GM23248 (cell line): ENCODE data around the gene LPIN1. TPM values are rescaled to one million over a fixed set of nuclear protein-coding genes. Genes with fewer than 3 reads are reported as not detected.

Experiments used
- DNase-seq: peaks from one replicate; pipeline ENCODE4 v3.0.0-alpha.2; 2015
- H2AFZ ChIP-seq: fragments of 200-600 bp; sonication (generic); 2 replicates; pipeline ENCODE4 v1.6.1; 2016; ENCODE audit warnings: antibody characterized with exemption
- H3F3A ChIP-seq: fragments of 200-600 bp; sonication (generic); 2 replicates; pipeline ENCODE4 v1.6.1; 2016; ENCODE audit warnings: mild to moderate bottlenecking, antibody characterized with exemption, mixed run types; ENCODE audit not compliant: insufficient read depth
- H3K27ac ChIP-seq: fragments of 200-600 bp; sonication (generic); 2 replicates; pipeline ENCODE4 v1.5.1; 2016; ENCODE audit warnings: mild to moderate bottlenecking
- H3K27me3 ChIP-seq: fragments of 200-600 bp; sonication (generic); replicated peaks from 2 replicates; pipeline ENCODE4 v1.6.1; 2016; ENCODE audit warnings: mild to moderate bottlenecking; ENCODE audit not compliant: insufficient read depth
- H3K36me3 ChIP-seq: fragments of 200-600 bp; sonication (generic); 2 replicates; pipeline ENCODE4 v1.6.1; 2016; ENCODE audit warnings: low read depth, mild to moderate bottlenecking
- H3K4me1 ChIP-seq: fragments of 200-600 bp; sonication (generic); 2 replicates; pipeline ENCODE4 v1.6.1; 2016; ENCODE audit warnings: mild to moderate bottlenecking; ENCODE audit not compliant: insufficient read depth
- H3K4me2 ChIP-seq: fragments of 200-600 bp; sonication (generic); one replicate; pipeline ENCODE4 v1.6.1; 2016; ENCODE audit warnings: mild to moderate bottlenecking; ENCODE audit not compliant: unreplicated experiment
- H3K4me3 ChIP-seq: fragments of 200-600 bp; sonication (generic); 2 replicates; pipeline ENCODE4 v1.5.1; 2016; ENCODE audit warnings: mild to moderate bottlenecking
- H3K79me2 ChIP-seq: fragments of 200-600 bp; sonication (generic); 2 replicates; pipeline ENCODE4 v1.6.1; 2016; ENCODE audit warnings: mild to moderate bottlenecking; ENCODE audit not compliant: insufficient read depth
- H3K9ac ChIP-seq: fragments of 200-600 bp; sonication (generic); 2 replicates; pipeline ENCODE4 v1.6.1; 2016; ENCODE audit warnings: mild to moderate bottlenecking
- H3K9me2 ChIP-seq: fragments of 200-600 bp; sonication (generic); 2 replicates; pipeline ENCODE4 v1.6.1; 2016; ENCODE audit warnings: mixed run types, mild to moderate bottlenecking, moderate library complexity; ENCODE audit not compliant: insufficient read depth
- H3K9me3 ChIP-seq: fragments of 200-600 bp; sonication (generic); one replicate; pipeline ENCODE4 v1.6.1; 2017; ENCODE audit warnings: low read depth
- H4K20me1 ChIP-seq: fragments of 200-600 bp; sonication (generic); 2 replicates; pipeline ENCODE4 v1.6.0; 2016; ENCODE audit not compliant: insufficient read depth
- EZH2 ChIP-seq: fragments of 200-600 bp; sonication (generic); IDR thresholded peaks from 2 replicates; pipeline ENCODE4 v1.6.1; 2018; ENCODE audit warnings: antibody characterized with exemption, mild to moderate bottlenecking; ENCODE audit not compliant: insufficient read depth, poor library complexity, severe bottlenecking
- EZH2phosphoT487 ChIP-seq: fragments of 200-600 bp; sonication (generic); IDR thresholded peaks from 2 replicates; pipeline ENCODE4 v1.6.1; 2018; ENCODE audit warnings: antibody characterized with exemption, moderate library complexity, mild to moderate bottlenecking, low read depth; ENCODE audit not compliant: insufficient read depth
- WGBS, 2 experiments: methylation state at CpG; one replicate each; pipeline ENCODE4 v1.1.6; 2015 to 2017; ENCODE audit warnings: low lambda C conversion rate in 2 of 2, low coverage in 1 of 2; ENCODE audit errors: missing lambda C conversion rate in 2 of 2; 5-methylcytosine and 5-hydroxymethylcytosine counted together
- in situ Hi-C: fragments of 300-500 bp; cut with MboI; formaldehyde crosslinking; loops from 2 replicates; pipeline ENCODE4 v1.15.0; 2020
- polyA plus RNA-seq: library from polyadenylated mRNA; unstranded; fragments of >200 nt; fragmentation: Nextera tagmentation; extraction: Ambion mirVana; gene quantifications from 2 replicates; pipeline ENCODE4 v1.2.1, GENCODE V29; 2016
- total RNA-seq: library from RNA; depleted of rRNA; stranded (reverse); fragments of >200 nt; shearing (Covaris generic); gene quantifications from 2 replicates; pipeline ENCODE4 v1.2.3, GENCODE V29; 2014

The LPIN1 gene
- total and polyA plus RNA-seq, 2 experiments from 2014 or later, result 11.2 to 12.6 TPM

- in situ Hi-C loops, result no loop called here
These were observed 39.8 kb downstream of the LPIN1 start for GRCh38 chr2:11786191-11786590.

GRCh38 chr2:11786592-11786991 lies 40.2 kb downstream of the LPIN1 start:
- TF ChIP-seq EZH2, result no peak
- TF ChIP-seq EZH2phosphoT487, result no peak
- no peak overlapping the region for H3K4me2 ChIP-seq
- H3K36me3 ChIP-seq, result peaks cover 12% of the 10 kb centered on the region; the same call in 1 of the 2 replicates
- H3K9ac ChIP-seq, result no peak overlapping the region
- 97 to 98% methylated on average over 13 of the region's 13 CpGs for WGBS, 2 experiments
- no peak for DNase-seq
- H3K4me3 ChIP-seq, result no peak overlapping the region
- H3K79me2 ChIP-seq, result no peaks in the 10 kb centered on the region
- no peaks in the 10 kb centered on the region for H3K9me3 ChIP-seq
- no peak overlapping the region for H3K27ac ChIP-seq
- H3K9me2 ChIP-seq, result no peaks in the 10 kb centered on the region
- H3F3A ChIP-seq, result peaks cover 9% of the 10 kb centered on the region; the same call in 1 of the 2 replicates
- H3K27me3 ChIP-seq, result no peaks in the 10 kb centered on the region
- no peaks in the 10 kb centered on the region for H4K20me1 ChIP-seq
- no peak overlapping the region for H2AFZ ChIP-seq
- no peaks in the 10 kb centered on the region for H3K4me1 ChIP-seq
- in situ Hi-C loops, result no loop called here

More at GRCh38 chr2:11786191-11786590, 39.8 kb downstream of the LPIN1 start:
- H3K36me3 ChIP-seq, result peaks cover 9% of the 10 kb centered on the region; the same call in 1 of the 2 replicates
- no peaks in the 10 kb centered on the region for H3K79me2 ChIP-seq
- no peaks in the 10 kb centered on the region for H3K27me3 ChIP-seq
- H3K27ac ChIP-seq, result no peak overlapping the region
- no peaks in the 10 kb centered on the region for H3K9me2 ChIP-seq
- no peak for DNase-seq
- H3K4me3 ChIP-seq, result no peak overlapping the region
- H3K4me1 ChIP-seq, result no peaks in the 10 kb centered on the region
- H3K9me3 ChIP-seq, result no peaks in the 10 kb centered on the region
- H2AFZ ChIP-seq, result no peak overlapping the region
- H4K20me1 ChIP-seq, result no peaks in the 10 kb centered on the region
- WGBS, 2 experiments, result 96 to 98% methylated on average over 9 of the region's 9 CpGs
- no peak overlapping the region for H3K4me2 ChIP-seq
- no peak overlapping the region for H3K9ac ChIP-seq
- H3F3A ChIP-seq, result peaks cover 9% of the 10 kb centered on the region; the same call in 1 of the 2 replicates
- TF ChIP-seq EZH2phosphoT487 (no peak), EZH2 (no peak)

DNA sequence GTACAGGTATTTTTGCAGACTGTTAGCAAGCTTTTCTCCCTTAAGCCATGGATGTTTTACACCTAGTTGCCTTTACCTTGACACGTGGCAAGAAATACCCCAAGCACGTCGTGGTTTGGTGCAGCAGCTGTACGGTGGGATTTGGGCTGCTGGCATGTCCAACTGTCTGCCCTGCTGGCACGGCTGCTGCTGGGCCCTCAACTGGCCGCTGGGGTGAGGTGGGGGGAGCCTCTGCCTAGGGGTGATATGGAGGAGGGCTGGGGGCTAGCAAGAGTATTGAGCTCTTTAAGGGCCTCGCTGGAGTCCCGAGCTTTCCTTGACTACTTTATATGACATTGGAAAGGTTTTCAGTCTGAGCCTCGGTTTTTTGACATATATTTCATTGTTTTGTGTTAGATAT lies 41.6 kb downstream of the LPIN1 start:
- H2AFZ ChIP-seq, result no peak overlapping the region
- H4K20me1 ChIP-seq, result no peaks in the 10 kb centered on the region
- H3K9me3 ChIP-seq, result no peaks in the 10 kb centered on the region
- DNase-seq, result no peak
- H3K79me2 ChIP-seq, result no peaks in the 10 kb centered on the region
- H3K4me3 ChIP-seq, result no peak overlapping the region
- no peak overlapping the region for H3K9ac ChIP-seq
- H3K36me3 ChIP-seq, result peaks cover 13% of the 10 kb centered on the region; the same call in 1 of the 2 replicates
- H3K27me3 ChIP-seq, result no peaks in the 10 kb centered on the region
- in situ Hi-C loops, result no loop called here
- H3K4me2 ChIP-seq, result no peak overlapping the region
- WGBS, 2 experiments, result 93 to 94% methylated on average over 9 of the region's 9 CpGs
- H3K27ac ChIP-seq, result no peak overlapping the region
- no peaks in the 10 kb centered on the region for H3K4me1 ChIP-seq
- no peaks in the 10 kb centered on the region for H3K9me2 ChIP-seq
- no peak for TF ChIP-seq EZH2
- TF ChIP-seq EZH2phosphoT487, result no peak
- peaks cover 9% of the 10 kb centered on the region; the same call in 1 of the 2 replicates for H3F3A ChIP-seq

DNA sequence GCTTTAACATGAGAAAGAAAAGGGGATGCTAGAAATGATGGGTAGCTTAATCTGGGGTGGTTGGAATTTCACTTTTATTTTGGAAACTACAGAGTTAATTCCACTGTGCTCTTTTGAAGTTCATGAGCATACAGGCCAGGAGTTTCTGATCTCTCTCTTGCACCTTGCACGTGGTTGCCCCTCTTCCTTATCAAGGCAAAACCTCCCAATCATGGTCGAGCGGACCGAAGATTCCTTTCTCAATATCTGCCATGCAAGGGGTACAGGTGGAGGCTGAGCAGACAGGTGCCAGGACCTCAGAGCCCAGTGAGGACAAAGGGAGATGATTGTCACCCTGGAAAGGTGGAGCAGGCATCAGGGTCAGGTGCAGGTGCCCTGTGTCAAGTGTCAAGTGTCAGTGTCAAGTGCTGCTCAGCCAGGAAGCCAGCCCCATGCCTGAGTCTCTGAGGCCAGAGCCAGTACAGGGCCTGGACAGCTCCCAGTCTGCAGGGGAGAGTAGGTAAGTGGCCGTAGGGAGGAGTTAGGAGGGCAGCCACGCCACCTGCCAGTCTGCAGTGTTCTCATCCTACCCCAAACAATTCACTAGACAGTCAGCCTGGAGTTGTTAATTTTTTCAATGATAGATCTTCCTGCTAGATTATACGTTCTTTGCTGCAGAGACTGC lies 42.2 kb downstream of the LPIN1 start:
- TF ChIP-seq EZH2 (no peak), EZH2phosphoT487 (no peak)
- peaks cover 15% of the 10 kb centered on the region; the same call in 1 of the 2 replicates for H3K36me3 ChIP-seq

More for the DNA sequence above, 42.2 kb downstream of the LPIN1 start:
- Histone ChIP-seq H3K79me2 (no peaks in the 10 kb centered on the region), H2AFZ (no peak overlapping the region), H3F3A (peaks cover 9% of the 10 kb centered on the region; the same call in 1 of the 2 replicates), H4K20me1 (no peaks in the 10 kb centered on the region), H3K9ac (no peak overlapping the region), H3K9me3 (no peaks in the 10 kb centered on the region), H3K27ac (no peak overlapping the region), H3K4me2 (no peak overlapping the region), H3K4me1 (no peaks in the 10 kb centered on the region), H3K27me3 (no peaks in the 10 kb centered on the region), H3K4me3 (no peak overlapping the region), H3K9me2 (no peaks in the 10 kb centered on the region)
- no peak for DNase-seq
- WGBS, 2 experiments, result 95 to 99% methylated on average over 7 of the region's 7 CpGs
- in situ Hi-C loops, result no loop called here
